ENCODE measurements around the gene SUMO2. TPM values are rescaled to one million over a fixed set of nuclear protein-coding genes. Genes with fewer than 3 reads are reported as not detected.
A peak's percentile ranks its signal among the peaks of the same experiment; 100 is the strongest.

SUMO2 gene
- total and polyA plus RNA-seq, 9 of the 15 experiments (the other 6 are each of a cell fraction or from before 2014, with no cell fraction given), result 157 to 733 (median 419) TPM

DNA sequence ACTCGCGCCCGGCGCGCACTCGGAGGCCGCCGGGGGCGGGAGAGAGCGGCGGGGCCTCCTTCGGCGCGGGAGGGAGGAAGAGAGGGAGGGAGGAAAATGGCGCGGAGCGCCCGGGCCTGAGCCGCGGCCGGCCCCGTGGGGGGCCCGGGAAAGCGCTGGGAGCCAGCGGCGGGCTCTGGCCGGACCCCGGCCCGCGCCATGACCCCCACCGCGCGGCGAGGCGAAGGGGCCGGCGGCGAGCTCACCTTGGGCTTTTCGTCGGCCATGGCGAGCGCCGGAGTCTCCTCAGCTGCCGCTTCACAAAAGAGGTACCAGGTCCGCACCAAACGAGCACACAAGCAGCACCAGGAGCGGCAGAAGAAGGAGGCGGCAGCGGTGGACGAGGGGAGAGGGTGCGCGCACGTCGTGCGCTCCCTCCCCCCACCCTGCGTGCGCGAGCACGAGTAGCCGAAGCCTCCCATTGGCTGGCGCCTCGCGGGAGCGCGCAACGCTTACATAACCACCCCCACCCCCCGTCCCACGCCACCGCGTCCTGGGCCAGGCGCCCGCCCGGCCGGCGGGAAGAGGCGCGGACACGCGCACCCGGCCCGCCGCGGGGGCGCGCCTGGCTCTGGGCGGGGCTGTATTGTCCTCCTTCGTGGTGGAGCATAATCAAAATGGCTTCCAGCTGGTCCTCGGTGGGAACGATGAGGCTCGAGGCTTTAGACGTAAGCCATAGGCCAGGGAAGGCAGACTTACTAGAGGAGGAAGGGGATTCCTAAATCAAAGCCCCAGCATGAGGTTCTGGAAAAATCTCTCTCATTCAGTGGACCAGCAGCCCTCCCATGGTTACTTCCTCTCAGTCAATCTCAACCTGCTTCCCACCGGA, at the start of gene SUMO2 (continued):
- TF ChIP-seq, protein P1, sequence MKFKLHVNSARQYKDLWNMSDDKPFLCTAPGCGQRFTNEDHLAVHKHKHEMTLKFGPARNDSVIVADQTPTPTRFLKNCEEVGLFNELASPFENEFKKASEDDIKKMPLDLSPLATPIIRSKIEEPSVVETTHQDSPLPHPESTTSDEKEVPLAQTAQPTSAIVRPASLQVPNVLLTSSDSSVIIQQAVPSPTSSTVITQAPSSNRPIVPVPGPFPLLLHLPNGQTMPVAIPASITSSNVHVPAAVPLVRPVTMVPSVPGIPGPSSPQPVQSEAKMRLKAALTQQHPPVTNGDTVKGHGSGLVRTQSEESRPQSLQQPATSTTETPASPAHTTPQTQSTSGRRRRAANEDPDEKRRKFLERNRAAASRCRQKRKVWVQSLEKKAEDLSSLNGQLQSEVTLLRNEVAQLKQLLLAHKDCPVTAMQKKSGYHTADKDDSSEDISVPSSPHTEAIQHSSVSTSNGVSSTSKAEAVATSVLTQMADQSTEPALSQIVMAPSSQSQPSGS (CRISPR knock-in tag; IDR thresholded peaks at IDR 0.05), result no peak
- TF ChIP-seq TAF9B (IDR thresholded peaks at IDR 0.05; ENCODE audit: partially characterized antibody), result peak; percentile 11
- no peak for TF ChIP-seq PHF21A (IDR thresholded peaks at IDR 0.05; ENCODE audit: borderline replicate concordance, low read depth)
- peak; percentile 21 for TF ChIP-seq ESRRA (IDR thresholded peaks at IDR 0.05; ENCODE audit: borderline replicate concordance, low read depth)
- no peak for TF ChIP-seq TOE1 (IDR thresholded peaks at IDR 0.05; ENCODE audit: borderline replicate concordance)
- 0 out of 2 replicates have a peak, but pooled peaks have one; percentile 22 for TF ChIP-seq TOE1 (CRISPR knock-in tag; IDR thresholded peaks at IDR 0.05; ENCODE audit: borderline replicate concordance, low read depth)
- no peak for TF ChIP-seq CBX1 (IDR thresholded peaks at IDR 0.05; ENCODE audit: low read depth)
- no peak for TF ChIP-seq ARID1B (IDR thresholded peaks at IDR 0.05)
- no peak for TF ChIP-seq LARP7 (IDR thresholded peaks at IDR 0.05)
- TF ChIP-seq ZBTB2 (IDR thresholded peaks at IDR 0.05), result peak; percentile 97
- TF ChIP-seq HDAC3 (IDR thresholded peaks at IDR 0.05; ENCODE audit: borderline replicate concordance, partially characterized antibody), result no peak
- no peak for TF ChIP-seq RHOXF2B (CRISPR knock-in tag; conservative IDR thresholded peaks at IDR 0.05)
- TF ChIP-seq ZNF197 (CRISPR knock-in tag; IDR thresholded peaks at IDR 0.05; ENCODE audit: low read depth), result peak; percentile 99
- TF ChIP-seq HNRNPLL (IDR thresholded peaks at IDR 0.05; ENCODE audit: low read depth, low read length, poor library complexity, severe bottlenecking), result peak; percentile 41
- no peak; the same call in none of the 2 replicates for TF ChIP-seq CREB3L1 (IDR thresholded peaks at IDR 0.05; ENCODE audit: borderline replicate concordance, low read depth)
- TF ChIP-seq HOMEZ (CRISPR knock-in tag; IDR thresholded peaks at IDR 0.05), result no peak
- no peak for TF ChIP-seq IRF2 (CRISPR knock-in tag; IDR thresholded peaks at IDR 0.05)
- no peak for TF ChIP-seq NFIX (CRISPR knock-in tag; IDR thresholded peaks at IDR 0.05; ENCODE audit: low read depth)
- no peak for TF ChIP-seq GTF2F1 (IDR thresholded peaks at IDR 0.05; ENCODE audit: low read depth, low read length)
- peak; percentile 66 for TF ChIP-seq FOSL1 (tag; conservative IDR thresholded peaks at IDR 0.05)
- peak; percentile 64 for TF ChIP-seq GABPA (tag; conservative IDR thresholded peaks at IDR 0.05; ENCODE audit: low read depth)
- no peak for TF ChIP-seq XRCC3 (IDR thresholded peaks at IDR 0.05)
- TF ChIP-seq HOXB6 (CRISPR knock-in tag; IDR thresholded peaks at IDR 0.05; ENCODE audit: borderline replicate concordance), result no peak

Measured in K562 (cell line).